ENCODE measurements around the gene NFYC.

NFYC gene

GRCh38 chr1:40758004-40758403 lies 66.5 kb downstream of the NFYC start:
- 93 to 97% methylated on average over 7 of the region's 7 CpGs for WGBS, 2 experiments
- no peak overlapping the region for H3K4me3 ChIP-seq (ENCODE audit: insufficient read depth, low read depth, low read length)
- no peaks in the 10 kb centered on the region for H3K9me3 ChIP-seq (ENCODE audit: control insufficient read depth, low read length)
- H3K36me3 ChIP-seq (ENCODE audit: control insufficient read depth, insufficient read depth, low read length) = peaks cover 57% of the 10 kb centered on the region
- H3K4me1 ChIP-seq (ENCODE audit: control insufficient read depth, insufficient read depth, low read length) = no peaks in the 10 kb centered on the region
- no peaks in the 10 kb centered on the region for H3K27me3 ChIP-seq (ENCODE audit: control insufficient read depth, insufficient read depth, low read length, poor library complexity, severe bottlenecking)
- no peak overlapping the region for H3K27ac ChIP-seq (ENCODE audit: insufficient read depth, low read depth, low read length, poor library complexity, severe bottlenecking)

- 95% methylated on average over 6 of the region's 6 CpGs for WGBS, 2 experiments
- no peaks in the 10 kb centered on the region for H3K27me3 ChIP-seq (ENCODE audit: control insufficient read depth, insufficient read depth, low read length, poor library complexity, severe bottlenecking)
- H3K4me1 ChIP-seq (ENCODE audit: control insufficient read depth, insufficient read depth, low read length) = no peaks in the 10 kb centered on the region
- H3K4me3 ChIP-seq (ENCODE audit: insufficient read depth, low read depth, low read length) = no peak overlapping the region
- no peak overlapping the region for H3K27ac ChIP-seq (ENCODE audit: insufficient read depth, low read depth, low read length, poor library complexity, severe bottlenecking)
- H3K9me3 ChIP-seq (ENCODE audit: control insufficient read depth, low read length) = no peaks in the 10 kb centered on the region
- H3K36me3 ChIP-seq (ENCODE audit: control insufficient read depth, insufficient read depth, low read length) = peaks cover 49% of the 10 kb centered on the region
Measured at GRCh38 chr1:40758578-40759343, 67.3 kb downstream of the NFYC start.

- no peaks in the 10 kb centered on the region for H3K4me1 ChIP-seq (ENCODE audit: control insufficient read depth, insufficient read depth, low read length)
- no peaks in the 10 kb centered on the region for H3K27me3 ChIP-seq (ENCODE audit: control insufficient read depth, insufficient read depth, low read length, poor library complexity, severe bottlenecking)
- WGBS, 2 experiments = 96 to 98% methylated on average over 4 of the region's 4 CpGs
- no peak overlapping the region for H3K4me3 ChIP-seq (ENCODE audit: insufficient read depth, low read depth, low read length)
- H3K27ac ChIP-seq (ENCODE audit: insufficient read depth, low read depth, low read length, poor library complexity, severe bottlenecking) = no peak overlapping the region
- peaks cover 43% of the 10 kb centered on the region for H3K36me3 ChIP-seq (ENCODE audit: control insufficient read depth, insufficient read depth, low read length)
- no peaks in the 10 kb centered on the region for H3K9me3 ChIP-seq (ENCODE audit: control insufficient read depth, low read length)
Measured at GRCh38 chr1:40760984-40761383, 69.5 kb downstream of the NFYC start.

- no peaks in the 10 kb centered on the region for H3K4me1 ChIP-seq (ENCODE audit: control insufficient read depth, insufficient read depth, low read length)
- no peak overlapping the region for H3K4me3 ChIP-seq (ENCODE audit: insufficient read depth, low read depth, low read length)
- H3K9me3 ChIP-seq (ENCODE audit: control insufficient read depth, low read length) = no peaks in the 10 kb centered on the region
- H3K27me3 ChIP-seq (ENCODE audit: control insufficient read depth, insufficient read depth, low read length, poor library complexity, severe bottlenecking) = no peaks in the 10 kb centered on the region
- H3K36me3 ChIP-seq (ENCODE audit: control insufficient read depth, insufficient read depth, low read length) = peaks cover 47% of the 10 kb centered on the region
- no peak overlapping the region for H3K27ac ChIP-seq (ENCODE audit: insufficient read depth, low read depth, low read length, poor library complexity, severe bottlenecking)
- WGBS, 2 experiments = 95% methylated on average over 7 of the region's 7 CpGs
Measured at GRCh38 chr1:40762144-40762923, 70.8 kb downstream of the NFYC start.

- Histone ChIP-seq H3K4me1 (ENCODE audit: control insufficient read depth, insufficient read depth, low read length) (no peaks in the 10 kb centered on the region), H3K27me3 (ENCODE audit: control insufficient read depth, insufficient read depth, low read length, poor library complexity, severe bottlenecking) (no peaks in the 10 kb centered on the region), H3K9me3 (ENCODE audit: control insufficient read depth, low read length) (no peaks in the 10 kb centered on the region), H3K4me3 (ENCODE audit: insufficient read depth, low read depth, low read length) (no peak overlapping the region), H3K27ac (ENCODE audit: insufficient read depth, low read depth, low read length, poor library complexity, severe bottlenecking) (no peak overlapping the region), H3K36me3 (ENCODE audit: control insufficient read depth, insufficient read depth, low read length) (peaks cover 47% of the 10 kb centered on the region)
- WGBS, 2 experiments = 95 to 96% methylated on average over 9 of the region's 9 CpGs
Measured at GRCh38 chr1:40763742-40764532, 72.4 kb downstream of the NFYC start.

- Histone ChIP-seq H3K4me1 (ENCODE audit: control insufficient read depth, insufficient read depth, low read length) (no peaks in the 10 kb centered on the region), H3K36me3 (ENCODE audit: control insufficient read depth, insufficient read depth, low read length) (peaks cover 48% of the 10 kb centered on the region), H3K27me3 (ENCODE audit: control insufficient read depth, insufficient read depth, low read length, poor library complexity, severe bottlenecking) (no peaks in the 10 kb centered on the region), H3K9me3 (ENCODE audit: control insufficient read depth, low read length) (no peaks in the 10 kb centered on the region), H3K4me3 (ENCODE audit: insufficient read depth, low read depth, low read length) (no peak overlapping the region), H3K27ac (ENCODE audit: insufficient read depth, low read depth, low read length, poor library complexity, severe bottlenecking) (no peak overlapping the region)
- 65 to 71% methylated on average over 2 of the region's 2 CpGs for WGBS, 2 experiments
Measured at GRCh38 chr1:40764981-40765380, 73.5 kb downstream of the NFYC start.

GRCh38 chr1:40766017-40766416 lies 74.5 kb downstream of the NFYC start:
- H3K36me3 ChIP-seq (ENCODE audit: control insufficient read depth, insufficient read depth, low read length) = peaks cover 47% of the 10 kb centered on the region
- no peak overlapping the region for H3K27ac ChIP-seq (ENCODE audit: insufficient read depth, low read depth, low read length, poor library complexity, severe bottlenecking)
- H3K4me1 ChIP-seq (ENCODE audit: control insufficient read depth, insufficient read depth, low read length) = no peaks in the 10 kb centered on the region
- no peak overlapping the region for H3K4me3 ChIP-seq (ENCODE audit: insufficient read depth, low read depth, low read length)
- 94 to 97% methylated on average over 2 of the region's 2 CpGs for WGBS, 2 experiments
- no peaks in the 10 kb centered on the region for H3K27me3 ChIP-seq (ENCODE audit: control insufficient read depth, insufficient read depth, low read length, poor library complexity, severe bottlenecking)
- H3K9me3 ChIP-seq (ENCODE audit: control insufficient read depth, low read length) = no peaks in the 10 kb centered on the region

- Histone ChIP-seq H3K36me3 (ENCODE audit: control insufficient read depth, insufficient read depth, low read length) (peaks cover 52% of the 10 kb centered on the region), H3K27me3 (ENCODE audit: control insufficient read depth, insufficient read depth, low read length, poor library complexity, severe bottlenecking) (no peaks in the 10 kb centered on the region), H3K9me3 (ENCODE audit: control insufficient read depth, low read length) (no peaks in the 10 kb centered on the region), H3K4me1 (ENCODE audit: control insufficient read depth, insufficient read depth, low read length) (no peaks in the 10 kb centered on the region), H3K4me3 (ENCODE audit: insufficient read depth, low read depth, low read length) (no peak overlapping the region), H3K27ac (ENCODE audit: insufficient read depth, low read depth, low read length, poor library complexity, severe bottlenecking) (no peak overlapping the region)
- WGBS, 2 experiments = 94 to 97% methylated on average over 3 to 4 of the region's 4 CpGs
Measured at GRCh38 chr1:40766560-40766959, 75.1 kb downstream of the NFYC start.

- peaks cover 50% of the 10 kb centered on the region for H3K36me3 ChIP-seq (ENCODE audit: control insufficient read depth, insufficient read depth, low read length)
- no peak overlapping the region for H3K27ac ChIP-seq (ENCODE audit: insufficient read depth, low read depth, low read length, poor library complexity, severe bottlenecking)
- WGBS, 2 experiments = 96 to 97% methylated on average over 7 of the region's 7 CpGs
- H3K4me3 ChIP-seq (ENCODE audit: insufficient read depth, low read depth, low read length) = no peak overlapping the region
- no peaks in the 10 kb centered on the region for H3K4me1 ChIP-seq (ENCODE audit: control insufficient read depth, insufficient read depth, low read length)
- H3K9me3 ChIP-seq (ENCODE audit: control insufficient read depth, low read length) = no peaks in the 10 kb centered on the region
- no peaks in the 10 kb centered on the region for H3K27me3 ChIP-seq (ENCODE audit: control insufficient read depth, insufficient read depth, low read length, poor library complexity, severe bottlenecking)
Measured at GRCh38 chr1:40768146-40768990, 76.9 kb downstream of the NFYC start.

Data from ectodermal cell (in vitro differentiated cells).